ENCODE measurements around the gene C2orf92. TPM values are rescaled to one million over a fixed set of nuclear protein-coding genes. Genes with fewer than 3 reads are reported as not detected.
A peak's percentile ranks its signal among the peaks of the same experiment; 100 is the strongest.
"Not testable (repeated sequence)": the region's sequence is repeated elsewhere in the genome, so short reads cannot be mapped to it uniquely, and the experiment has no call there.

Gene C2orf92
- 16.8 and 16.9 TPM in 2 replicates for total RNA-seq

DNA sequence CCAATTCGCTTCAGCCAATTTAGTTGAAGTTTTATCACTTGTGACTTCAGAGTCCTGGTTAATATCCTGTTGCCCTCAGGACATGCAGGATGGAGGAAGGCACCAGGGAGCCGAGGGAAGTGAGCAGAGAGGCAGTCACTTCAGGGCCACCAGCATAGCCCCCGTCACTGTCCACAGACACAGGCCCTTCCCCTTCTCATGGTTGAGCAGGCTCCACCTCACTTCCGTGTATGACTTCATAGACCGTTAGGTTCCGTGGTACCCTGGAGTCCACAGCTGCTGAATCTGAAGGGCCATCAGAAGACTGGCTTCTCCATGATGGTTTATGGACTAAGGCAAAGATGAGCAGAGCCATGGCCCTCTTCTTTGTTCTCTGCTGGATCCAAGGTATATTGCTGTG, at the start of gene C2orf92:
C2orf92 (plus strand) TSS at position 266 of the 400 bp plus-strand sequence; CDS start at position 342, 76 bp downstream.
- H3K4me1 Mint-ChIP-seq: peaks cover 24% of the 10 kb centered on the region
- no peak within 1 kb of the TSS for H3K27ac Mint-ChIP-seq
- intact Hi-C loops (cut with micrococcal nuclease): loop anchor here (10.0 kb wide), 2 partner anchors 775 to 1665 kb away; partner anchors contain the start of genes EIF5B, INPP4A and TXNDC9
- H3K27me3 Mint-ChIP-seq: no peaks in the 10 kb centered on the region
- DNase-seq: no peak
- no peaks in the 10 kb centered on the region for H3K9me3 Mint-ChIP-seq
- peaks cover 11% of the 10 kb centered on the region for H3K36me3 Mint-ChIP-seq (ENCODE audit: low read depth)
- H3K4me3 Mint-ChIP-seq: no peak within 1 kb of the TSS

DNA sequence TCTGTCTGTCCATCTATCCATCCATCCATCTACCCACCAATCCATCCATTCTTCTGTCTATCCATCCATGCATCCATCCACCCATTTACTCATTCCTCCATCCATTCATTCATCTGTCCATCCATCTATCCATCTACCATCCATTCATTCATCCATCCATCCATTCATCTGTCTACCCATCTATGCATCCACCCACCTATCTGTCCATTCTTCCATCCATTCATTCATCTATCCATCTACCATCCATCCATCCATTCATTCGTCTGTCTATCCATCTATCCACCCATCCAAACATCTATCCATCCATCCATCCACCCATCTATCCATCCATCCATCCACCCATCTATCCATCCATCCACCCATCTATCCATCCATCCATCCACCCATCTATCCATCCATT, 49.0 kb upstream of the C2orf92 start:
- intact Hi-C loops (cut with micrococcal nuclease); H3K4me3 Mint-ChIP-seq; H3K27me3 Mint-ChIP-seq; H3K4me1 Mint-ChIP-seq; H3K36me3 Mint-ChIP-seq (ENCODE audit: low read depth); DNase-seq; H3K27ac Mint-ChIP-seq; H3K9me3 Mint-ChIP-seq: not testable (repeated sequence)

DNA sequence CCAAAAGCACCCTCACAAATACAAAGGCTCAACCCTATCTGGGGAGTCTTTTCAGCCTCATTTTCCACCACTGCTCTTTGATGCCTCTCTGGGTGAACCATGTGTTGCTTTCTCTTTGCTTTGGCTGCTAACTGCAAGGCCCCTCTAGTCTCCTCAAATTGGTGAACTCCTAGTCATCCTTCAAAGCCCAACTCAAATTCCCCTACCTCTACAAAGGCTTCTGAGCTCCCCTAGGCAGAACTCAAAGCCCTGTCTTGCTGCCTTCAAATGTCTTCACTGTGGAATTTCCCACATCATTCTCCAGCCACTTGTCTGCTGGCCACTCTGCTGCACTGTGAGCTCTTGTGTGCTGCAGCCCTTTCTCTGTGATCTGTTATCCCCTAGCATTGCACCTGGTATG, 46.5 kb upstream of the C2orf92 start:
- peak; percentile 40 for DNase-seq
- H3K4me3 Mint-ChIP-seq; H3K4me1 Mint-ChIP-seq; H3K27me3 Mint-ChIP-seq; H3K9me3 Mint-ChIP-seq; H3K36me3 Mint-ChIP-seq (ENCODE audit: low read depth); intact Hi-C loops (cut with micrococcal nuclease); H3K27ac Mint-ChIP-seq: not testable (repeated sequence)

DNA sequence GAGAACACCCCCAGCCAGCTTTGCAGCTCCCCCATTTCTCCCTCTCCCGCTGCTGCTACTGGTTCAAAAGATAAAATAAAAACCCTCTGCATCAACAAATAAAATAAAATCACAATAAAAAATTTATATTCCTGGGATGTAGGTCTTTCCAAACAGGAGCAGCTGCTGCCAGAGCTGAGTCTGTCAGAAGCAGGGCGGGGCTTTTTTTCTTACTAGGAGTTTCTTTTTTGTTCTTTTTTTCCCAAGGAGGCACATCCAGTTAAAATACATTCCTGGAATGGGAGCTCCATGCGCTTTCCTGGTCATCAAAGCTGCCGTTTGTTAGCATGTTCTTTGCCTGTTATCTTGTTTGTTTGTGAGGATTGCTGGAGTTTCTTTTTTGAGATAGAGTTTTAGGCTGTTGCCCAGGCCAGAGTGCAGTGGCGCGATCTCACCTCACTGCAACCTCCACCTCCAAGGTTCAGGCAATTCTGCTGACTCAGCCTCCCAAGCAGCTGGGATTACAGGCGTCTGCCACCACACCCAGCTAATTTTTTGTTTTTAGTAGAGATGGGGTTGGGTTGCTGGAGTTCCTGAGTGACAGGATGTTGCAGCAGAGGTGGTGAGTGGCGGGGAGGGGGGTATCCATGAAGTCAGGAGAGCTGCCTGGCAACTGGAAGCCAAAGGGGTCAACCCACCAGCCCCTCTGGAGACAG, 44.0 kb upstream of the C2orf92 start:
- H3K4me3 Mint-ChIP-seq; intact Hi-C loops (cut with micrococcal nuclease); H3K36me3 Mint-ChIP-seq (ENCODE audit: low read depth); H3K27ac Mint-ChIP-seq; H3K4me1 Mint-ChIP-seq; H3K9me3 Mint-ChIP-seq: not testable (repeated sequence)
- H3K27me3 Mint-ChIP-seq: peaks cover 12% of the 10 kb centered on the region
- DNase-seq: peak; percentile 25

DNA sequence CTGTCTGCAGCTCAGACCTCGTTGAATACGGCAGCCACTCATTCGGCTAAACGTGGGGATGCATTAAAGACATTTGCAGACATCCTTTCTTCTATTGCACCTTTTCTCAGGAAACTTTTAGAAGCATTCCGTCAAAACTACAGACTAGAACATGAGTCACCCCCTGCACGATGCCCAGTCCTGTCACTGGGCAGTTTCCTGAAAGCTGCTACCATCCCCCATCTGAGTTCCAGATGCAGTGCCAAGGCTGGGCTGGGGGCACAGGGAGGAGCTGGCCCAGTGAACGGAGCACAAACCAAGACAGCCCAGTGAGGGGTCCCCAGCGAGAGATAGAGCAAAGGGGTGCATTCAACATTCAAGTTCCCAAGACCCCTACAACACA, 43.5 kb upstream of the C2orf92 start:
- intact Hi-C loops (cut with micrococcal nuclease); H3K27ac Mint-ChIP-seq; H3K36me3 Mint-ChIP-seq (ENCODE audit: low read depth); H3K9me3 Mint-ChIP-seq; H3K4me3 Mint-ChIP-seq; H3K4me1 Mint-ChIP-seq: not testable (repeated sequence)
- H3K27me3 Mint-ChIP-seq: peaks cover 14% of the 10 kb centered on the region
- peak; percentile 28 for DNase-seq

DNA sequence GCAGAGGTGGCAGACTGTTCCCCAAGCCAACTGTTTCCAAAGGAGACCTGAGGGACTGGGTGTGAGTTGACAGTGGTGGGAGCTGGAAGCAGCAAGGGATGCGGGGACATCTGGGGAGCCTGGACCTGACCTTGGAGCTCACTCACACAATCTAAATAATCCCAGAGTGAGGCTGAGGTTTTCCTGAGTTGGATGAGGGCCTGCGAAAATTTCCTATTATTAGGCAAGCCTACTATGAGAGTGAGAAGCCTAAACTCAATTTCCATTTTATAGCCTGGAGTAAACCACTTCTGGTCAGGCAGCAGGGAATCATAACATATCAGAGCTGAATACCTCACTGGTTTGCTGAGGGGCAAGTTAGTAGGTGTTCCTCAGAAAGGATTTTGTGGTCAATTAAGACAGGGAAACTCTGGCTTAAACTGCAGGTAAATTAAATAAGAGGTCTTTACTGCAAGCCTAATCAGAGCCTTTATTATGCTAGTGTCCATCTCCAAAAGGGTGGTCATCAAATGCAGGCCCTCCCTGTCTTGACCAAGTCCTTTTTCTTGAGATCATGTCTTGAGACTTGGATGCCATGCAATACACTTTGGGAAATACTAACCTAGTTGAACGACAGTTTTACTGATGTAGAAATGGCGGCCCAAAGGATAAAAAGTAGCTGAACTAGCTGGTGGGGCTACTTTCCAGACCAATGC, 25.3 kb upstream of the C2orf92 start:
- peaks cover 20% of the 10 kb centered on the region for H3K4me1 Mint-ChIP-seq
- peaks cover 12% of the 10 kb centered on the region for H3K27me3 Mint-ChIP-seq
- peak; percentile 53 for DNase-seq
- H3K4me3 Mint-ChIP-seq: no peak overlapping the region
- H3K27ac Mint-ChIP-seq: no peak overlapping the region
- H3K36me3 Mint-ChIP-seq (ENCODE audit: low read depth): peaks cover 20% of the 10 kb centered on the region
- intact Hi-C loops (cut with micrococcal nuclease): no loop called here
- H3K9me3 Mint-ChIP-seq: no peaks in the 10 kb centered on the region

DNA sequence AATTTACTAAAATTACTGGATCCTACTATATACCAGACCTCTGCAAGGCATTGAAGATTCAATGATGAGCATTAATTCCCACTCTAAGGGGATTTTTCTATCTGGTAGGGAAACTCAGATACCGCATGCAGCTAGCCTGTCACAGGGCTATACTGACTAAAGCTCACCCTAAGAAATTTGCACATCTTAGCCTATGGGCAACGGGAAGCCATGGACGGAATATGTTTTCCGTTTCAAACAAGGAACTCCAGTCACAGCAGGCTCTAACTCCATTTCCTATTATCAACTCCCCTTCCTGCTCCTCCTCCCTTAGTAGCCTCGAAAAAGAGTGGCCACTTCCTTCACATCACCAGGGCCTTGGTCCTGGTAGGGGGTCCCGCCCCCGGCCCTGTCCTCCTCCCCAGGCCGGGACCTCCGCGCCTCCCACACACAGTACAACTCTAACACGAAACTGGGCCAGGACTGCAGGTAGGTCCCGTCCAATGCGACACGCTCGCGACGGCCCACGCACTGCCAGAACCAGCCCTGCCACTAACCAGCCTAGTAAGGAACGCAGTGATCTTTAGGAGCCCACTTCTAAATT, 24.3 kb upstream of the C2orf92 start:
- Mint-ChIP-seq H3K4me1 (peaks cover 23% of the 10 kb centered on the region), H3K27me3 (peaks cover 6% of the 10 kb centered on the region), H3K36me3 (ENCODE audit: low read depth) (peaks cover 28% of the 10 kb centered on the region), H3K27ac (peak overlapping the region; percentile 96), H3K4me3 (peak overlapping the region; percentile 94), H3K9me3 (no peaks in the 10 kb centered on the region)
- no peak for DNase-seq
- intact Hi-C loops (cut with micrococcal nuclease): loop anchor here (1.0 to 5.0 kb wide), 4 partner anchors 19 to 1537 kb away; partner anchors contain the start of genes ACTR1B, MITD1 and MRPL30

DNA sequence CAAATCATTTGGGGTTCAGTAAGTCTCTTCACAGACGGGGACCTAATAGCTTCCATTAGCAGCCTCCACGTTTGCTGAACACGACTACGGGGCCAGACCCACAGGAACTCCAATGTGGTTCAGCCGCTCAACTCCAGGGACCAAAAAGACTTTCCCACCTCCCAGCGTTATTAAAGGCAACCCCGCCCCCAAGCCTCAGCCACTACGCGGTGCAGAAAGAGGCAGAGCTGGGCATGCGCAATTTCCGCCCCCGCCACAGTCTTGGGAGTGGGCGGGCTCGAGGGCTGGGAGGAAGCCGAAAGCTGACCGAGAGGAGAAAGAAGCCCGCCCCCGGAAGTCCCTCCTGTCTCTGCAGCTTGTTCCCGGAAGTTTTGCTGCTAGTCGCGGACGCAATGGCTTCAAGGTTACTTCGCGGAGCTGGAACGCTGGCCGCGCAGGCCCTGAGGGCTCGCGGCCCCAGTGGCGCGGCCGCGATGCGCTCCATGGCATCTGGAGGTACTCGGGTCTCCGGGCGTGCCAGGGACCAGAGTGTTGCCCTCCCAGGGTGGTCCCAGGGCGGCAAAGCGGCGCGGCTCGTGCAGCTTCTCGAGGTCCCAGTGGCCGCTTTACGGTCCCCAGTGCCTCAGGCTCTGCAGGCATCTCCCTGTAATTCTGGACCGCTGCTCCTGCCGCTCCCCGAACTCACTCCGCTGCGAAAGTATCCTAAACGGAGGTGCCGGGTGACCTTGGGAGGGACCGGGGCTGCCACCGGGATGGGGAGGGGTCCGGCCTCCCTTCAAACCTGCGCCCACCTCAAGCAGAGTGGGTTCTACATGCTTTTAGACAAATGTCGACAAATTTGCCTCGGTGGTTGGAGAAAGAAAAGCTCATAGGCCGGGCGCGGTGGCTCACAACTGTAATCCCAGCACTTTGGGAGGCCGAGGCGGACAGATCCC, 23.6 kb upstream of the C2orf92 start, which contains the start of gene COX5B:
COX5B (plus strand) TSS at position 368 of the 935 bp plus-strand sequence; CDS start at position 393, 25 bp downstream.
- H3K4me1 Mint-ChIP-seq: peaks cover 26% of the 10 kb centered on the region
- H3K36me3 Mint-ChIP-seq (ENCODE audit: low read depth): peaks cover 31% of the 10 kb centered on the region

DNA sequence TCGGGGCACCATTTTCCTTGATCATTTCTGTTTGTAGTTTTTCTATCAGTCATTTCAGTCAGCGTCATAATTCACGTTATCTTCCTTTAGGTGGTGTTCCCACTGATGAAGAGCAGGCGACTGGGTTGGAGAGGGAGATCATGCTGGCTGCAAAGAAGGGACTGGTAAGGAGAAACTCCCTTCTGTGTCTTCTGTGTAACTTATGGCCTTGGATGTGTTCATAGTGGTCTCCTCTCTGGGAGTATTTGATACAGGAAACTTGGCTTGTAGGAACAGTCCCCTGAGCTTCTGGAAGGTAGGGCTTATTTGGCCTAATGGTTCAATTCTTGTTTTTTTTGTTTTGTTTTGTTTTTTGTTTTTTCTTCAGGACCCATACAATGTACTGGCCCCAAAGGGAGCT, 22.5 kb upstream of the C2orf92 start:
- H3K36me3 Mint-ChIP-seq (ENCODE audit: low read depth): peaks cover 34% of the 10 kb centered on the region
- intact Hi-C loops (cut with micrococcal nuclease): loop anchor here (5.0 kb wide), 3 partner anchors 50 to 1535 kb away; partner anchors contain the start of genes MITD1 and MRPL30
- peaks cover 28% of the 10 kb centered on the region for H3K4me1 Mint-ChIP-seq
- H3K27me3 Mint-ChIP-seq: peaks cover 3% of the 10 kb centered on the region
- peak overlapping the region; percentile 96 for H3K27ac Mint-ChIP-seq
- no peaks in the 10 kb centered on the region for H3K9me3 Mint-ChIP-seq
- peak; percentile 57 for DNase-seq
- H3K4me3 Mint-ChIP-seq: peak overlapping the region; percentile 94

More for the DNA sequence above, 23.6 kb upstream of the C2orf92 start, which contains the start of gene COX5B:
- Mint-ChIP-seq H3K27ac (peak within 1 kb of the TSS; percentile 96), H3K4me3 (peak within 1 kb of the TSS; percentile 94), H3K9me3 (no peaks in the 10 kb centered on the region), H3K27me3 (peaks cover 4% of the 10 kb centered on the region)
- DNase-seq: peak; percentile 100
- intact Hi-C loops (cut with micrococcal nuclease): loop anchor here (1.0 to 5.0 kb wide), 4 partner anchors 18 to 1536 kb away; partner anchors contain the start of genes ACTR1B, MITD1 and MRPL30

DNA sequence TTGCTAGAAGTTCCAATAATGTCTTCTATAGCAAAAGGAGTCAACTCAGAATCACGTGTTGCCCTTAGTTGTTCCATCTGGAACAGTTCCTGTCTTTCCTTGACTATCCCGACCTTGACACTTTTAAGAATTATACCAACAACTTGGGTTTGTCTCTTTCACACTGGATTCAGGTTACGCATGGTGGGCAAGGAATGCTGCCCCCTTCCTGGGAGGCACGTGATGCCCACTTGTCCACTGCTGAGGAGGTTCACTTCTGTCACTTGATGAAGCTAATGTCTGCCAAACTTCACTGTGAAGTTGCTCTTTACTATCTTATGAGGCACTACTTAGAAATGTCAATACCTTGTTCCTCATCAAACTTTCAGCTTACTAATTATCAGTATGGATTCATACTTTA, 18.4 kb upstream of the C2orf92 start:
- H3K9me3 Mint-ChIP-seq: no peaks in the 10 kb centered on the region
- peaks cover 36% of the 10 kb centered on the region for H3K4me1 Mint-ChIP-seq
- H3K27me3 Mint-ChIP-seq: no peaks in the 10 kb centered on the region
- no peak overlapping the region for H3K4me3 Mint-ChIP-seq
- peaks cover 65% of the 10 kb centered on the region for H3K36me3 Mint-ChIP-seq (ENCODE audit: low read depth)
- DNase-seq: peak; percentile 54
- peak overlapping the region; percentile 69 for H3K27ac Mint-ChIP-seq
- intact Hi-C loops (cut with micrococcal nuclease): no loop called here

DNA sequence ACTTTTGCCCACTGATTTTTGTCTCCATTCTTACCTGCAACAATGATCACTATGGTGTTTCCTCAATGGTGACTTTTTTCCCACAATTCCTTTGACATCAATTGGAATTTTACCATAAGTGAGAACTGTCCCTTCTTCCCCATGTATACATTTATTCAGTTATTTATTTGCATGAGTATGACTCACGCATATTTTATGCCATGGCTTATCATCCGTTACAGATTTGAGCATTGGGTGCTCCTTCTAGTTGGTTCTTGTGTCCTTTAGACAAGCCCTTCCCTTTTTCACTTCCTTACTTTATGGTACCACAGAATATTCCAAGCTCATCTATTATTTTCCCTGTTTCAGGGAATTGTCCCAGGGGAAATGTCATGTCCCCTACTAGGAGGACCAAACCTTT, 16.0 kb upstream of the C2orf92 start:
- intact Hi-C loops (cut with micrococcal nuclease): no loop called here
- peak overlapping the region; percentile 46 for H3K27ac Mint-ChIP-seq
- DNase-seq: peak; percentile 34
- no peaks in the 10 kb centered on the region for H3K27me3 Mint-ChIP-seq
- no peak overlapping the region for H3K4me3 Mint-ChIP-seq
- H3K36me3 Mint-ChIP-seq (ENCODE audit: low read depth): peaks cover 70% of the 10 kb centered on the region
- peaks cover 25% of the 10 kb centered on the region for H3K4me1 Mint-ChIP-seq
- no peaks in the 10 kb centered on the region for H3K9me3 Mint-ChIP-seq

DNA sequence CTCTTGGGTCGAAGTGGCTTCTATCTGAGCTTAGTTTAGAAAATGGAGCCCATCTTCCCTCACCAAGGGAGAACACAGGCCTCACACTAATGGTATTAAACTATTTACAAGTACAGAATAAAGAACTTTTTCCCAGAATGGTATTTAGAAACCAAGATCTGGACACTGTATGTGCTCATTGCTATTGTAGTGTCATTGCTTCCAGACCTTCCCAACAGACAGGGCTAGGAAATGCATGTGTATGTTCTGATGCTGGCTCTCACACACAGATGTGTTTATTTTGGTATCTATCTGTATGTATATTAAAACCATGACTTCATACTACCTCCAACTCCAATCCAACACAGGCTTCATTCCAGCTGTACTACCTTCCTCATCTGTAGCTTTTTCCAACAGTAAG, 15.6 kb upstream of the C2orf92 start:
- H3K36me3 Mint-ChIP-seq (ENCODE audit: low read depth): peaks cover 69% of the 10 kb centered on the region
- peak overlapping the region; percentile 76 for H3K27ac Mint-ChIP-seq
- no peak for DNase-seq
- no peaks in the 10 kb centered on the region for H3K9me3 Mint-ChIP-seq
- no peaks in the 10 kb centered on the region for H3K27me3 Mint-ChIP-seq
- intact Hi-C loops (cut with micrococcal nuclease): no loop called here
- no peak overlapping the region for H3K4me3 Mint-ChIP-seq
- peaks cover 27% of the 10 kb centered on the region for H3K4me1 Mint-ChIP-seq

DNA sequence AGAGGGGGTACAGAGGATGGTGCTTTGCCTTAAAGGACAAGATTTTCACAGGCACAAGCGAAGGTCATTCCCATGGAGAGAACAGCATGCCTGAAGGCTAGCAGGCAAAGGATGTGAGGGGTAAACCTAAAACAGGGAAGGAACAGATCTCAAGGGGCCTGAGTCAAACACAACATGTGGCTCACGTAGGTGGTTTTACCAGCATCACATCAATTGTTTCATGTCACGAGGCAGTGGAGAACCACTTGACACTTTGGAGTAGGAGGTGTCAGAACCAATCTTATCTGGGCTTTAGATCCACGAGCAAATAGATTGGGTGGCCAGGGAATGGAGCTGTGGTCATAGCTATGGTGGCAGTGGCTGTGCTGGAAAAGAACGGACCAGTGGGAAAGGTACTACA, 15.2 kb upstream of the C2orf92 start:
- Mint-ChIP-seq H3K27me3 (no peaks in the 10 kb centered on the region), H3K9me3 (no peaks in the 10 kb centered on the region), H3K4me1 (peaks cover 27% of the 10 kb centered on the region), H3K27ac (peak overlapping the region; percentile 76), H3K36me3 (ENCODE audit: low read depth) (peaks cover 66% of the 10 kb centered on the region), H3K4me3 (no peak overlapping the region)
- intact Hi-C loops (cut with micrococcal nuclease): no loop called here
- peak; percentile 57 for DNase-seq

All from activated CD4-positive, alpha-beta T cell treated with anti-CD3 and anti-CD28 coated beads, Interleukin-2, amount 10 ng/mL, durations not matched to agents 24 days and 14 days (primary cell).